ENCODE data around the gene AHDC1. TPM values are rescaled to one million over a fixed set of nuclear protein-coding genes. Genes with fewer than 3 reads are reported as not detected.

Gene AHDC1
- total RNA-seq, 1 experiment from 2014 or later: 33.7 TPM

DNA sequence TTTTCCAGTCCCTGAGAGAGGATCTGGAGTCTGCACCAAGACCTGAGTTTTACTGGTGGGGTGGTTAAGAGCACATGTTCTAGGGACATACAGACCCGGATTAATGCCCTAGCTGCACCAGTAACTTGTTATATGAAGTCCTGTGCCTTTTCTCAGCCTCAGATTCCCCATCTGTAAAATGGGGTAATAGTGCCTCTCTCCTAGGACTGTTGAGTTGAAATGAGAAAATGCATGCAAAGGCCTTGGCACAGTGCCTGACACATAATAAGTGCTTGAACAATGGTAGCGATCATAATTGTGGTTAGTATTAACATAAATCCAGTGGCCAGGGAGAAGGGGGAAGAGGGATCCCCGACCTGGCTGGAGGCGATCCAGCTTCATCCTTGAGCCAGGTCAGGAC, 12.3 kb downstream of the AHDC1 start:
- ATAC-seq (no peak), DNase-seq (ENCODE audit: low read depth, low spot score) (no peak)
- Histone ChIP-seq H3K27me3 (ENCODE audit: insufficient read depth, low read length) (no peaks in the 10 kb centered on the region), H2AFZ (ENCODE audit: low read depth, low read length, poor library complexity, severe bottlenecking) (no peak overlapping the region), H3K36me3 (ENCODE audit: control insufficient read depth in 1 of 2, insufficient read depth in 2 of 2, low read length in 2 of 2) (peaks cover 0 to 7% of the 10 kb centered on the region in 2 experiments; a peak in 2 of 4 replicates), H3K9ac (ENCODE audit: low read length) (no peak overlapping the region), H3K79me2 (ENCODE audit: insufficient read depth, low read length) (peaks cover 73% of the 10 kb centered on the region), H4K20me1 (ENCODE audit: insufficient read depth) (no peaks in the 10 kb centered on the region), H3K9me3 (ENCODE audit: control insufficient read depth in 1 of 2, insufficient read depth in 1 of 2, low read depth in 1 of 2, low read length in 2 of 2) (no peaks in the 10 kb centered on the region), H3K27ac (ENCODE audit: low read depth, low read length) (peak overlapping the region; percentile 48; the same call in 1 of the 2 replicates), H3K4me1 (ENCODE audit: control insufficient read depth in 1 of 2, insufficient read depth in 2 of 2, low read length in 2 of 2) (peaks cover 25 to 42% of the 10 kb centered on the region in 2 experiments), H3K4me3 (replicated peaks in 1 of 2; ENCODE audit: low read depth in 1 of 2, low read length in 2 of 2) (no peak overlapping the region), H3K4me2 (ENCODE audit: low read length) (peak overlapping the region; percentile 33; the same call in 1 of the 2 replicates), H3K9me2 (ENCODE audit: insufficient read depth) (no peaks in the 10 kb centered on the region)
- ChIA-PET POLR2A (no interaction called here), RAD21 (ENCODE audit: low non-redundant PET in 1 of 2, low total read pairs in 2 of 2, uncharacterized antibody in 2 of 2, unreplicated experiment in 2 of 2) (no interaction called here), CTCF (interaction anchor here (2.2 kb wide), 1 partner anchor 35 kb away, joined by 12 read pairs; no protein-coding TSS in a partner anchor)
- TF ChIP-seq EZH2 (IDR thresholded peaks at IDR 0.05) (no peak), RAD21 (IDR thresholded peaks at IDR 0.05; ENCODE audit: low read depth) (no peak), FOSL1 (IDR thresholded peaks at IDR 0.05; ENCODE audit: low read depth) (no peak), SP1 (IDR thresholded peaks at IDR 0.05; ENCODE audit: low read depth) (no peak), YY1 (IDR thresholded peaks at IDR 0.05; ENCODE audit: extremely low read depth, insufficient replicate concordance, low read depth, low read length) (no peak), POLR2AphosphoS5 (IDR thresholded peaks at IDR 0.05; ENCODE audit: low read depth, low read length) (no peak), CEBPB (IDR thresholded peaks at IDR 0.05; ENCODE audit: low read depth) (no peak), TCF7L2 (IDR thresholded peaks at IDR 0.05; ENCODE audit: borderline replicate concordance, extremely low read depth, insufficient read depth, insufficient read length) (no peak)
- TF ChIP-seq, protein P1, sequence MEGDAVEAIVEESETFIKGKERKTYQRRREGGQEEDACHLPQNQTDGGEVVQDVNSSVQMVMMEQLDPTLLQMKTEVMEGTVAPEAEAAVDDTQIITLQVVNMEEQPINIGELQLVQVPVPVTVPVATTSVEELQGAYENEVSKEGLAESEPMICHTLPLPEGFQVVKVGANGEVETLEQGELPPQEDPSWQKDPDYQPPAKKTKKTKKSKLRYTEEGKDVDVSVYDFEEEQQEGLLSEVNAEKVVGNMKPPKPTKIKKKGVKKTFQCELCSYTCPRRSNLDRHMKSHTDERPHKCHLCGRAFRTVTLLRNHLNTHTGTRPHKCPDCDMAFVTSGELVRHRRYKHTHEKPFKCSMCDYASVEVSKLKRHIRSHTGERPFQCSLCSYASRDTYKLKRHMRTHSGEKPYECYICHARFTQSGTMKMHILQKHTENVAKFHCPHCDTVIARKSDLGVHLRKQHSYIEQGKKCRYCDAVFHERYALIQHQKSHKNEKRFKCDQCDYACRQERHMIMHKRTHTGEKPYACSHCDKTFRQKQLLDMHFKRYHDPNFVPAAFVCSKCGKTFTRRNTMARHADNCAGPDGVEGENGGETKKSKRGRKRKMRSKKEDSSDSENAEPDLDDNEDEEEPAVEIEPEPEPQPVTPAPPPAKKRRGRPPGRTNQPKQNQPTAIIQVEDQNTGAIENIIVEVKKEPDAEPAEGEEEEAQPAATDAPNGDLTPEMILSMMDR (IDR thresholded peaks at IDR 0.05 in 2 of 3, conservative IDR thresholded peaks at IDR 0.05 in 1 of 3; ENCODE audit: borderline replicate concordance in 1 of 3, insufficient read depth in 1 of 3, low read depth in 2 of 3, low read length in 2 of 3): no peak
- TF ChIP-seq, protein P2, sequence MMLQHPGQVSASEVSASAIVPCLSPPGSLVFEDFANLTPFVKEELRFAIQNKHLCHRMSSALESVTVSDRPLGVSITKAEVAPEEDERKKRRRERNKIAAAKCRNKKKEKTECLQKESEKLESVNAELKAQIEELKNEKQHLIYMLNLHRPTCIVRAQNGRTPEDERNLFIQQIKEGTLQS (IDR thresholded peaks at IDR 0.05): no peak
- no TSS peak for BruUV-seq (replicated peaks)
- intact Hi-C loops (cut with micrococcal nuclease): no loop called here

Measured in HCT116 (cell line).